NCI-H1694 (cell line): ENCODE measurements around the gene COL27A1.

Source experiments
- DNase-seq: peaks from one replicate; lab custom pipeline; 2025; lab: John Stamatoyannopoulos, UW

The COL27A1 gene

DNA sequence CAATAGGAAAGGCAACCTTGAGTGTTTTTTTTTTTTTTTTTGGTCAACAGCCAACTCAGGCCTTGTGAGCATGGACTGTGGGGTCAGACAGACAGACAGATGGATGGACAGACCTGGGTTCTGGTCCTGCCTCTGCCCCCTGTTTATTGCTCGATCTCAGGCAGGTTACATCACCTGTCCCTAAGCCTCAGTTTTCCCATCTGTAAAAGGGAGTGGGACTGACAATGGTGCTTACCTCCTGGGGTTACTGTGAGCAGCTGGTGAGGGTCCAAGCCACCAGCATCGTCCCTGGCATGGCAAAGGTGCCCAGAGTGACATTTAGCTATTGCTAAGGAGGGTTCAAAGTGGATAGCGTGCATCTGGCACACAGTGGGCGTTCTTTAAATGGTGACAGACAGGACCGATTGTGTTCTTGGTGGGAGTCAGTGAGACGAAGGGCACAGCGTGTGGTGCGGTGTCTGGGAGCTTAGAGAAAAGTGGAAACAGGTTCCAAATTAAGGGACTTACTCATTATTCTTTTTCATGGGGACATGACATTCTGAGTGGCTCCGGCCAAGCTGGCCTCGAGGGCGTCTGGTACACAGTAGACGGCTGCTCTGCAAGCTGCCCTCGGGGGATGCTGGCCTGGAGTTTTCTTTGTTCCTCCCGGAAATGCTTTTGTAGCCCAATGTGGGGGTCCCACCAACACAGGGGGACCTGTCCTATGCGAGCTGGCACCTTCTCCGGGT is 72.1 kb downstream of the COL27A1 start:
- DNase-seq, result no peak

DNA sequence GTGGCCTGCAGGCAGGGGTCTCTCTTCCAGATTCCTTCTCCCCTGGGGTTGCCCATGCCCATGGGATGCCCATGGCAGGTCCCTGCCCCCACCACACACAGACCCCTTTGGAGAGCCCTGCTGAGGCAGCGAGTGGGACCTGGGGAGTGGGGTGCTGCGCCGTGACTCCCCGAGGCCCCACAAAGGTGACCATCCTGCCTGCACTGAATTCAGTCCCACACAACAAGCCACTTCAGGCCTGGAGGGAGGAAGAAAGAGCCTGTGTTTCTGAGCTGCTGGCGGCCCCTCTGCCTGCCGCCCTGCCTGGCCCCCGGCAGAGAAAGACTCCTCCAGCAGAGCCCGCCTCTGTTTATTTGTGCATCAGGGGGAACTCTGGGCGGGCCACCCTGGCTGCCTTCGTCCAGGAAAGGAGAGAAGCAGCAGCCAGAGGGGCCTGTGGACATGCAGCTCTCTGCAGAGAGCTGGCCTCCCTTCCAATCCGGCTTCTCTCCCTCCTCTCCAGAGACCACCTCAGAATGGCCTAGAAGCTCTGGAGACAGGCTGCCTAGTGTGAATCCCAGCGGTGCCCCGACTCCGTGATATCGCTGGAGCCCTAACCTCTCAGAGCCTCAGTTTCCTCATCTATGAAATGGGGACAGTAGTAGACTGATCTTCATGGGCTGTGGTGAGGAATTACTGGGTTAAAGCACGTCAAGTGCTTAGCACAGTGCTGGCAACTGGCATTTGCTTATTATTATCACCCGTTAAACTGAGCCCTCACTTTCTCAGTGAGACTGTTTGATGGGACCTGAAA is 72.9 kb downstream of the COL27A1 start:
- DNase-seq, result no peak

DNA sequence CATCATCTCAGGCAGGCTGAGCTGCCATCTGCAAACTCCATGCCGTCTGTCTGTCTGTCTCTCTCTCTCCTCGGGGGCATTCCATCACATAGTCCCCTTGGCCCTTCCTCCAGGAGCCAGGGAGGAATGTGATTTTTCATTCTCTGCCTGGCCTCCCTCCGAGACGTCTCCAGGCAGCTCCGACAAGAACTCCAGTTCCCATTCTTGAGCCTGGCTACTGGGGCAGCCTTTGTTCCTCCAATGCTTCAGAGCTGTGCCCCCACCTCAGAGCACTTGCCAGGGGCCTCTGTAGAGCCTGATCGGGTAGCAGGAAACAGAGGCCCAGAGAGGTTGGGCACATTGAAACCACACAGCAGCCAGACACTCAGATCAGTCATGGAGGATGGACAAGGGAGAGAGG is 74.0 kb downstream of the COL27A1 start:
- DNase-seq, result no peak

DNA sequence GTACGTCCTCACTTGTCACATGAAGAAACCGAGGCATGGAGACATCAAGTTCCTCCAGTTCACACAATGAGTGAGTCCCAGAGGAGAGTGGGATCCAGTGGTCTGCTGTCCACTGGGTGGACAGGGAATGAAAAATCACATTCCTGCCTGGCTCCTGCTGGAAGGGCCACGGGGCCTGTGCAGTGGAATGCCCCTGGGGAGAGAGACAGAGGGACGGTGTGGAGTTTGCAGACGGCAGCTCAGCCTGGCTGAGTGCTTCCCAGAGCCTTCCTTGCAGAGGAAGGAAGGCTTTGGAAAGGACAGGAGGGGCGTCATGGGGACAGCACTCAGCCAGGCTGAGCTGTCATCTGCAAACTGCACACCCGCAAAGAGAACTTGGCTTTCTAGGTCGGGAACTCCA is 74.7 kb downstream of the COL27A1 start:
- no peak for DNase-seq

DNA sequence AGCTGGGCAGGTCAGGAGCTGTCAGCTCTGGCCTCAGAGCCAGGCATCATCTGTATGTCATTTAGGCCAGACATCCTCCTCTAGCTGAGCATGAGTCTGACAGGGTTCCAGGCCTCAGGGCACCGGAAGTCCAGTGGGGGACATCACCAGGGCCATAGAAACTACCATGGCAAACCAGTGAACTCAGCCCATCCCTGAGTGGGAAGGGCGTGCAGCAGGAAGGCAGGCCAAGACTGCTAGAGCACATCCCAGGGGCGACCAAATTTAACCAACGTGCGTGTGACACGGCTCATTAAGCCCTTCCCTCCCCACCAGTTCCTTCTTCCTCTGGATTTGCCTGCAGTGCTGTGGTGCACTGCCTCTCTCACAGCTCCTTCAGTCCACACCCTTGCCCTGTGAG is 75.9 kb downstream of the COL27A1 start:
- no peak for DNase-seq

DNA sequence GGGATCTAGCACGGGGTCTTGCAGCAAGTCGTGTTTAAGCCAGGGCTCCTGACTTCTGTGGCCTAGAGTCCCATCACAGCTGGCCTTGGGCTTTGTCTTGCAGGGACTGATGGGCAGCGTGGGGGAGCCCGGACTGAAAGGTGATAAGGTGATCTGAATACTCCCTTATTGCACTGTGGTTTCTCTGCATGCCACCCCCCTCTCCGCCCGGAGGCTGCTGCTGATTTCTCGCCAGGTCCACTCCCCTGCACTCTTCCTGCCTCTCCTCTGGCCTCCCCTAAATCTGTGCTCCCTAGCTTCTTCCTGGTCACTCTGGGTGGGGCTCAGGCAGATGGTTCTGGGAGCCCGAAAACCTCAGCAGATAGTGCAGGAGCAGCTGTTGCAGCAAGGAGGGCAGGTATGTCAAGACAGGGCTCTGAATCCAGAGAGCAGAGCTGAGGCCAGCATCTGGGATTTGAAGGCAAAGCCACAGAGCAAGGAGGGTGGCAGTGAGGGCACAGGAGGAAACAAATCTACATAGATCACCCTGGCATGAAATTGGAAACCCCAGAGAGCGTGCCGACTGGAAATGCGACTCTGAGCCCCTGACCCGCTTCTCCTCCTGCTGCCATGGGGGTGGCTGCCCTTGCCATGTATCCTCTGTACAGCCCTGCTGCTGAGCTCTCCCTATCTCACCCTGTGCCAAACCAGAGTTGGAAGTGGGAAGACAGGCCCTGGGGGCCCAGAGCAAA is 76.5 kb downstream of the COL27A1 start:
- no peak for DNase-seq

DNA sequence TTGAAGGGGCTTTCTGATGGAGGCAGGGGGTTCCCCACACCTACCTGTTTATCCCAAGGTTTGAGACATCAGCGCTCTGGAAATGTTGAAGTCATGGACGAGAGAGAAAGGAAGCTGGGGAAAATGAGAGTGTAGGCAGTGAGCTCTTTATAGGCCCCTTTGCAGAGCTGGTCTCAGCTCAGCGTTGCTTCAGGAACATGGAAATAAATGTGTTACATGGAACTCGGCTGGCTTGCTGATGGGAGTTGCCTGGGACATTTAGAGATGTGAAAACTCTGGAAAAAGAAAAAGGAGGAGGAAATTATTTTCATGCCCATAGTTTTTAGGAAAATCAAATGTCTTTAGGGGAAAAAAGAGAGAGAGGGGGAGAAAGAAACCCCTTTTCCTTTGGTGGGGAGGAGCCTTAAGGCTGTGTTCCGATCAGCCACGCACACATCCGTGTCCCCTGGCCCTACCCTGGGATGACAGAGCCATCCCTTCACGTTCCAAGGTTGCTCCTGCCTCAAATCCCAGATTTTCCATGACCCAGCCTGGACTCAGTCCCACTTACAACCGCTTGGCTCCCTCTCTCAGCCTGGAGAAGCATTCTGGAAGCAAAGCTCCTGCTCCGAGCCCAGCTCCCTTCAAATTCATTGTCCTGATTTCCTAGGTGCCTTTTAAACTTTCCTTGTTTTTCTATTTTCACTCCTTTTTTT is 78.3 kb downstream of the COL27A1 start:
- DNase-seq, result no peak

DNA sequence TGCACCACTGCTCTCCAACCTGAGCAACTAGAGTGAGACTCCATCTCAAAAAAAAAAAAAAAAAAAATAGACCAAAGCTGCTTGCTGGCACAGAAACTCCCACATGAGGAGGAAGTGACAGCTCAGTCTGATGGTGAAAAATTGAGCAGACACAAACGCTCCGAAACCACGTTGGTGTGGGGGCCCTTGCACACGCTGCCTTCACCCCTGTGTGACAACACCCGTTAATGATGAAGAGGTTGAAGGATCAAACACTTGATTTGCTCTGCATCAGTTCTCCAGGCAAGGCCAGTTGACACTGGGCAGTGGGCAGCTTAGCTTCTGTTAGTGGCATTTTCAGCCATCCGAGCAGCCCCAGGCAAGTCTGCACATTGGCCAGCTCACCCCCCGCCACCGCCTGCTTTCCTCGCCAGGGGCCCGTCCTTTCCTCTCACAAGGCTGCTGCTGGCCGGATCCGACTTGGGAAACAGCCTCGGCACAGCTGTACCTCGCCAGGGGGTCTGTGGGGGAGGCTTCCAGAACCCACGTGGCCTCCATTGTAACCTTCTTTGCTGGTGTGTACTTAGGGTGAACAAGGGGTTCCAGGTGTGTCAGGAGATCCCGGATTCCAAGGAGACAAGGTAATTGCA is 79.8 kb downstream of the COL27A1 start:
- DNase-seq, result no peak

DNA sequence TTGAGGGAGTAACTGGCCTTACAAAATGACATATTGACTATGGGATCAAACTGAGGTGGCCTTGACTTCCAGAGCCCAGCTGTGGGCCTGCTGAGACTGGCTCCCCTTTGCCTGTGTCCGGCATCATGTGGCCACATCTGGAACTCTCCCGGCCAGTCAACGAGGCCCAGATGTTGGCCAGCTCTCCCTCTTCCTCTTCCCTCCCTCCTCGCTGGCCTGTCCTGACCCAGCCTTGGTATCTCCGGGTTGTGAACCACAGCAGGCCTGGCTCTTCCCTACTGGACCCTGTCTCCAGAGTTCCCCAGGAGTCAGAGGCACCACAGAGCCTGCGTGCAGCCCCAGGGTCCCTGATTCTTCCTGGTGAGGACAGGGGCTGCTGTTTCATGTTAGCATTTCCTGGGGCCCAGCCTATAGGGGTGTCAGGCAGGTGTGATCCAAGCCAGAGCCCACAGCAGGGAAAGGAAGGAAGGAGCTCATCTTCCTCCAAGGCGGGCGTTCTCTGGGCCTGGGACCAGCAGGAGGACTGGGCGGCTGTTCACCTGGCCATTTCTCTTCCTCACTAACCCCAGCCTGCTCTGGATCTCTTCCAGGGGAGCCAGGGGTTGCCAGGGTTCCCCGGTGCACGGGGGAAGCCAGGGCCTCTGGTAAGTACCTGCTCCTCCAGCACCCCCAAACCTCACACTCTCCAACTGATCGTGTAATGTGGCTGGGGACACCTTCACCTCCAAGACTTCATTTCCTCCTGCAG is 81.2 kb downstream of the COL27A1 start:
- no peak for DNase-seq

DNA sequence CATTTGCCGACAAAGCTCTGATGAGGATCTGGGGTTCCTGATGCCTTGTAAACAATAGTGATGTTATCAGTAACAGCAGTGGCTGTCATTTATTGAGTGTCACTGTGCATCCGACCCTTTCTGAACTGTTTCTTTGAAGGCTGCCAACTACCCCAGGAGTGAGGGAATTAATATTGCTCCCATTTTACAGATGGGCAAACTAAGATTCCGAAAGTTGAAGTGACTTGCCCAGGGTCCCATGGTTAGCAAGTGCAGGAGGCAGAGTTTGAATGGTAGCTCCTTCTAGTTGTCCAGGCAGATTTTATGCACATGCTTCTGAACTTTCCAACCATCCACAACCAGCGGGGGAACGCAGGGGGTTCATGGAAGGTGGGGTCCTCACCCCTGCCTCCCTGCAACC is 81.9 kb downstream of the COL27A1 start:
- no peak for DNase-seq

DNA sequence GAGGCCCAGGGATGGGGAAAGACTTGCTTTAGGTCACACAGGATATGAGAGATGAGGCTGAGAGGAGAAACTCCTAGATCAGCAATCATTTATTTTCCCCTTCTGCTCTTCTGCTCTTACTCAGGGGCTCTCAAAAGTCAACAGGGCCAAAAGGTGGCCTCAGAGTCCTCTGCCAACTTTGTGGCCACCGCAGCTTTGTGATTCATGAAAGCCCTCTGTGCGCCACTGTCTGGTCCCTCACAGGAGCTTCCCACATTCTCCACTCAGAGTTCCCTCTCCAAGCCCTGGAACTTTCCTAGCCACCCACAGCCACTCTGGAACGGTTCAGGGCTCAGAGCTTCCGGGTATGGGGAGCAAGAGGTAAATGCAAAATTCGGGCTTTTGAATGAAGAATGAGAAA is 82.4 kb downstream of the COL27A1 start:
- DNase-seq, result no peak

DNA sequence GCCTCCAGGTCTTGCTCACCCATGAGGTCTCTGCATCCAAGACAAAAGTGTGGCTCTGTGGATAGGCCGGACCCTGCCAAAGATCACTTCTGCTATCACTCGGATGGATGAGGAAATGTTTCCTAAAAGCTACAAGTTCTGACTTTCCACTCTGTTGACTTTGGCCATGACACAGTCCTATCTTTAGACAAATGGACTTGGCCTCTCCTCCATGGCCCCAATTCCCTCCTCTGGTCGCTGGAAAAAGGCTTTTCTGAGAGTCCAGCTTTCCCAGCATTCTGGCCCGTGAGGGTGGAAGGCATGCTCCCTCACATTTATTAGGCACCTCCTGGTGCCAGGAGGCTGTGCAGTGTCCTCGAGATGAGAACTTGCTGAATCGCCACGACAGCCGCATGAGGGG is 83.1 kb downstream of the COL27A1 start:
- no peak for DNase-seq

DNA sequence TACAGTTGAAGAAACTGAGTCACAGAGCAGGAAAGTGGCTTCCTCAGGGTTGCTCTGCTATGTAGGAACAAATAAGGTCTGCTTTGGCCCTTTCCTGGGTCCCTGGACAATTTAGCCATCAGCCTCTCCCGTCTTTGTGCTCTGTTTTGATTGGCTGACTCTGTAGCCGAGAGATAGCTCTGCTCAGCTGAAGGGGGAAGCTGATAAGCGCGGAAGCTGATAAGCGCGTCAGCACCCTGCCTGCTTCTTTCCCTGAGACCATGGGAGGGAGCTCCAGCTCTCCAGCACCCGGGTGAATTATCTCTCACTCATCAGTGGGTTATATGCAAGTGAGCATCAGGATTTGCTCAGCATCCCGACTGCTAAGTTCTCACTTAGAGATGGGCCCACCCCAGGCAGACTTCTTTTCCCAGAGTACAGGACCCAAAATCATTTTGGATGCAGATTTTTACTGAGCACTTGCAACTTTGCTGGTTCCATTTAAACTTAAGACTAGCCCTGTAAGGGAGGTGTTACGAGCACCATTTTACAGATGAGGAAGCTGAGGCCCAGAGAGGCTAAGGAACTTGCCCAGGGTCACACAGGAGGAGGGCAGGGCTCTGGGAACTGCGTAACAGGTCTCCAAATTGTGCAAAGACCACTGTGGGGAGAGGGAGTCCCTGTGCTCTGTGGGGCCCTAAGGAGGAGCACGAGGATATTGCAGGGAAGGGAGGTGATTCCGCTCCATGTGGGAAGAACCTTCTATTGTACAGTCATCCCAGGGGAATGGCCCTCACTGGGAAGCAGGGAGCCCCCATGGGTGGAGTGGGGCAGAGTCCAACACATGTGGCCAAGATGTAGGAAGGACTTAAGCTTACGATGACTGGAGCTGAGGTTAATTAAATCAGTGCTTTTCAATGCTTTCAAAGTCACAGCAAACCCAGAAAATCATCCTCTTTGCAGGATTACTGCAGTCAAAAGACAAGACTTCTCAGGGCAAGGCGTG is 83.8 kb downstream of the COL27A1 start:
- DNase-seq, result peak; percentile 47

DNA sequence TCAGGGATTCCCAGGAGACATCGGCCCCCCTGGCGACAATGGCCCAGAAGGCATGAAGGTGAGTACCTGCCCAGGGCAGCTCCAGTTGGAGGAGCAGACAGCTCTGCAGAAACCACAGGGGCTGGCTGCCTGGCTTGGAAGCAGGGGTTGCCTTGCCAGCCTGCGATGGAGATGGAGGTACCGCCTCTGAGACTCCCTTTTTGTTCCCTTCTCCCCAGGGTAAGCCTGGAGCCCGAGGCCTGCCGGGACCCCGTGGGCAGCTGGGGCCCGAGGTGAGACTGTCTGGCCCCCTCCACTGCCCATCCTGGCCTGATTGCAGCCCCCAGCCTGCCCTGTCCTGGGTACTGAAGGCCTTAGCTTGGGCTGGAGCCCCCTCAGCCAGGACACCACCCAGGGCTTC is 84.9 kb downstream of the COL27A1 start:
- DNase-seq, result no peak

DNA sequence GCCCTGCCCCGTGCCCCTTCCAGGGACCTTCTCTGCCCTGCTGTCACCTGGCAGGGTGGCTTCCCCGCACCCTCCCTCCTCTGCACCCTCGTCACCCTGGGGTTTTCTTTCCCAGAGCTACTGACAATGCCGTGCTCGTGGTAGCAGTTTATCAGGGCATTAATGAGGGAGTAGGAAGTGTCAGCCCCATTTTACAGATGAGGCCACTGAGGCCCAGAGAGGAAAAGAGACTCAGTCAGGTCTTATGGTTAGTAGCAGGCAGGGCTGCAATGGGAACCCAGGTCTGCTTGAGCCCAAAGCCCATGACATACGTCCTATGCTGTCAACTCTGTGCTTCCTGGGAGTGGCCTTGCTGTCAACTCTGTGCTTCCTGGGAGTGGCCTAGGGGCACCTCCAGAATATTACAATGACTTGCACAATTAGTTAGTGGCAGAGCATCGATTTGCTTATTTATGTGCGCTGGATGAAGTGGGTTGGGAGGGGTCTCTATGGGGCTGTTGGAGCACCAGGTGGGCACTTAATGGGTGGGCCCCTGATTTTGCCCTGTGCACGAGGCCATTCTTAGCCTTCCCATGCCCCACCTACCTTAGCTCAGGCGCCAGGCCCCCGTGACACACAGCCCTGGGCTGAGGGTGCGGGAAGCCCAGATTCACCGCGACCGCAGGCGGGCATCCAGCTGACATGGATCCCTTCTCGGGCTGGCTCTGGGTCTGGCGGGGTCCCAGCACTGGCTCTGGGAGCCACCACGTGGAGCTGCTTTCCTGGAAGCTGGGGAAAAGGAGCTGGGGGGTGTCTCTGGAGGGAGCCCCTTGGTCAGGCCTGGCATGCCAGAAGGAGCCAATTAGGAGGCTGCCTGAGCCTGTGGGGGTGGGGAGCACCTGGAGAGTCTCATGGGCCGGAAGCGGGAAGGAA is 85.6 kb downstream of the COL27A1 start:
- DNase-seq, result no peak

DNA sequence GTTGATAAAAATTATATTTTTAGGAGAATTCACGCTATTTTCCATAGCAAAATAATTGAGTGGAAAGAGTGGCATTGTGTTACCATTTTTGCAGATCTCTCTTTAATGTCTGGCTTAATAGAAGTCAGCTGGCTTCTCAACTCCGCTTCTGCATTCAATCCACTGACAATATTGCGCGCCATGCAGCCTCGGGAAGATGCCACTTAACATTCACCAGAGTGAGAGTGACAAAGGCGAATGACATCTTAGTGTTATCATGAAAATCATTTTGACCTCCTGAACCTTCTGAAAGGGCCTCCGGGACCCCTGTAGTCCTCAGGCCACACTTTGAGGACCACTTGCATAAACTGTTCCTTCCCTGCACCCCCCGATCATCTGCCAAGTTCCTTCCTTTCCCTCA is 87.5 kb downstream of the COL27A1 start:
- no peak for DNase-seq

DNA sequence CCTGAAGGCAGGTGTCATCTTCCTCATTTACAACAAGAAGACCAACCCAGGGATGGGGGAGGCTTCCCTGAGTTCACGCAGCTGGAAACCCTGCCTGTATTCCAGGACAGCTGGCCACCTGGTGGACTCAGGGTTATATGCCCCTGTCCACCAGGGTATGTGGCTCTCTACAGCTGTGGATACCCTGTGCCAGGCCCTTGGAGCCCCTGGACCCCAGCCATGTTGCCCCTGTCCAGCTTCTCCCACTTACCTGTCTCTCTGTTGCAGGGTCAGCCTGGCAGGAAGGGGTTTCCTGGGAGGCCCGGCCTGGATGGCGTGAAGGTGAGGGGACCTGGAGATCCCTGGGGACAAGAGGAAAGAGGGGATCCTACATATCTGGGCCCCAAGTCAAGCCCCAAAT is 87.9 kb downstream of the COL27A1 start:
- DNase-seq, result no peak

DNA sequence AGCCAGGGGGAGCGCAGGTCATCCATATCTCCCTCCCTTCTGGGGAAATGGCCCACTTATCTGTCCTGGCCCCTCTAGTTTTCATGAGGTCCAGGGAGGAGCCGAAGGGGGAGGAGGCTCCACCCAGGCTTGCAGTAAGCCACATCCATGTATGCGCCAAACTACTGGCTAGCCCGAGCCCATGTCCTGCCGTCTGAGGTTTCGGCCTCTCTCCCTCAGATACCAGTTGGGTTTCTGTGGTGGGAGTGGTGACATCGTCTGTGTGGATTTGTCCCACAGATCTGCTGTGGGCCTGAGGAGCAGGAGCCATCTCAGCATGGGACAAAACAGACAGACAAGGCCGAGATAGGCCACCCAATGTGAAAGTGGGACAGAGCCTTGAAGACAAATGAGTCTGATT is 89.2 kb downstream of the COL27A1 start:
- no peak for DNase-seq

DNA sequence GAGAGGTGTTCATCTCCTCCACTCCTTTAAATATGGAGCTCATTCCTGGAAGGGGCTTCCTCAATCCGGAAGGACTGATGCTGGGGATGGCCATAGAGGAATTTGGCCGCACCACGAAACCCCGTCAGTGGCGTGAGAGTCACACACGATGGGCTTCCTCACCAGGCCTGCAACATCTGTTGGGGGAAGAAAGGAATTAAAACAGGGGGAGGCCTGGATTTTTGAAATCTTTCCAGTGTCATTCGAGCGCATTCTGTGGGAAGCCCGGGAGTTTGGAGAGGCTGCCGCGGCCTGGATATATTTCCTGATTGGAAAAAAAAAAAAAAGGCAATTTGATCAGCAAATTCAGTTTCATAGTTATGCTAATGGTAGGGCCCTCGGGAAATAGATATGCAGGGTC is 91.2 kb downstream of the COL27A1 start:
- no peak for DNase-seq
